Stromal cell of bone marrow (primary cell): ENCODE results near the gene UCP3.

Source experiments
- DNase-seq: peaks from one replicate; pipeline ENCODE4 v3.0.0-alpha.2; 2012; ENCODE audit warnings: low read depth

Gene UCP3

DNA sequence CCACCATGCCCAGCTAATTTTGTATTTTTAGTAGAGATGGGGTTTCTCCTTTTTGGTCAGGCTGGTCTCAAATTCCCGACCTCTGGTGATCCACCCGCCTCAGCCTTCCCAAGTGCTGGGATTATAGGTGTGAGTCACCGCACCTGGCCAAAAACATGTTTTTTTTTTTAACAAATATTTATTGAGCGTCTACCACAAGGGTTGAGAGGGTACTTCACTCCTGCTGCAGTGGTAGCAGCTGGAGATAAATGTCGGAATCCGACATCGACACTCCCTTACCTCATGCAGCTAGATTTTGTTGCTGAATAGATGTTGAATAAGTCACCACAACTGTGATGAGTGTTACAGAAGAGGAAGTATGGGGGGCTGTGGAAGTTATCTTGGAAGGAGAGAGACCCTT lies 57.1 kb downstream of the UCP3 start:
- no peak for DNase-seq

DNA sequence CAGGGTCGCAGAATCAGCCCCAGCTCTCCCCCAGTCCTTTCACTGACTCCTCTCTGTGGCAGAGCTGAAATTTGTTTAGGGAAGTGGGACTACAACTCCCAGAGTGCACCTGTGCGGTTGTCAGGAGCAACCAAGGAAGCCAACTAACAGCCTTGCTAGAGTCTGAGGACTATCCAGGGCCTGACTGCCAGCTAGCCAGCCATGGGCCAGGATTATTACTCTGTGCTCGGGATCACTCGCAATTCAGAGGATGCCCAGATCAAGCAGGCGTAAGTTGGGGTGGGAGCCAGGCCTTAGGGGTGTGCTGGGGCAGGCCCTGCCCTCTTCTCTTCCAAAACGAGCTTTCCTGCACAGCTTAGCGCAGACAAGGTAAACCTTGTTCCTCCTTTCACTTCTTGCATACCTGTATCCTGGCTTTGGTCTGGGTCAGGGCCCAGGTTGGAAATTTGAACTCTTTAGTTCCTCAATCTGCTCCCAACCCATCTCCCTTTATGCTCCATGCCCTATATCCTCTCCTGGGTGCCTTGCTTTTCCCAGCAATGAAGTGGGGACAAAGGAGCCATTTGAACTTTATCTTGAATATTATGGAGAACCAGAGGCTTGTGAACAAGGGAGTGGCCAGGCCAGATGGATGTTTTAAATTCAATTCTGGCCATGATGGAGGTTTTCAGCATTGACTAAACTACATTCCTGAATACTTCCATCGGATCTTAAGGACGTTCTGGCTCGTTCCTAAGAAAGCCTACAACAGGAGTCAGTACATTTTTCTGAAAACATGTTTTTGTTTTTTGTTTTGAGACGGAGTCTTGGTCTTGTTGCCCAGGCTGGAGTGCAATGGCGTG lies 57.8 kb downstream of the UCP3 start, which contains the start of gene DNAJB13:
DNAJB13 (plus strand) TSS at position 158 of the 842 bp plus-strand sequence; CDS start at position 202, 44 bp downstream.
- DNase-seq = no peak
